HFF-Myc (cell line): ENCODE results near the gene OLFM4.

ENCODE experiments used
- DNase-seq: peaks from one replicate; pipeline ENCODE4 v3.0.0-alpha.2; 2011; ENCODE audit warnings: low read depth; ENCODE audit errors: extremely low read depth
- H3K4me3 ChIP-seq: replicated peaks from 2 replicates; pipeline ENCODE4 v1.5.1; 2011; ENCODE audit warnings: low read depth, mild to moderate bottlenecking, control low read depth, low read length
- CTCF ChIP-seq: IDR thresholded peaks from 2 replicates; pipeline ENCODE4 v1.5.1; 2012; ENCODE audit warnings: mild to moderate bottlenecking, low read depth, low read length, control low read depth; ENCODE audit errors: missing control alignments

The OLFM4 gene

GRCh38 chr13:53100394-53101063 lies 71.9 kb downstream of the OLFM4 start:
- H3K4me3 ChIP-seq, result no peak overlapping the region
- DNase-seq, result no peak
- TF ChIP-seq CTCF, result no peak
